Measurements from ENCODE around the gene ARHGAP4.

The ARHGAP4 gene

GRCh38 chrX:153928846-153929245 lies 2.8 kb upstream of the ARHGAP4 start:
- DNase-seq, result no peak
- H3K4me3 ChIP-seq (ENCODE audit: low read depth, low read length), result no peak overlapping the region
- no peak overlapping the region for H3K27ac ChIP-seq

GRCh38 chrX:153927922-153928760 lies 2.1 kb upstream of the ARHGAP4 start:
- peak; percentile 95 for DNase-seq
- H3K27me3 ChIP-seq (replicated peaks), result no peaks in the 10 kb centered on the region
- peak; percentile 24 for TF ChIP-seq CTCF (IDR thresholded peaks at IDR 0.05; ENCODE audit: low read depth, low read length, missing control alignments)
- peak overlapping the region; percentile 76 for H3K27ac ChIP-seq
- peaks cover 8% of the 10 kb centered on the region for H3K36me3 ChIP-seq (replicated peaks)
- H3K4me3 ChIP-seq (ENCODE audit: low read depth, low read length), result peak overlapping the region; percentile 58
- in situ Hi-C loops (cut with HindIII; ENCODE audit: low pct_ligation_motif_present, low sequenced_read_pairs), result no loop called here

More at GRCh38 chrX:153928846-153929245, 2.8 kb upstream of the ARHGAP4 start:
- no peaks in the 10 kb centered on the region for H3K27me3 ChIP-seq (replicated peaks)
- H3K36me3 ChIP-seq (replicated peaks), result peaks cover 10% of the 10 kb centered on the region
- in situ Hi-C loops (cut with HindIII; ENCODE audit: low pct_ligation_motif_present, low sequenced_read_pairs), result no loop called here
- no peak for TF ChIP-seq CTCF (IDR thresholded peaks at IDR 0.05; ENCODE audit: low read depth, low read length, missing control alignments)

GRCh38 chrX:153927672-153927921 lies 1.5 kb upstream of the ARHGAP4 start:
- peak overlapping the region; percentile 76 for H3K27ac ChIP-seq
- no peak for DNase-seq
- TF ChIP-seq CTCF (IDR thresholded peaks at IDR 0.05; ENCODE audit: low read depth, low read length, missing control alignments), result no peak
- H3K4me3 ChIP-seq (ENCODE audit: low read depth, low read length), result peak overlapping the region; percentile 58
- peaks cover 7% of the 10 kb centered on the region for H3K36me3 ChIP-seq (replicated peaks)
- no peaks in the 10 kb centered on the region for H3K27me3 ChIP-seq (replicated peaks)
- in situ Hi-C loops (cut with HindIII; ENCODE audit: low pct_ligation_motif_present, low sequenced_read_pairs), result no loop called here

- in situ Hi-C loops (cut with HindIII; ENCODE audit: low pct_ligation_motif_present, low sequenced_read_pairs), result no loop called here
- DNase-seq, result no peak
- Histone ChIP-seq H3K27ac (peak overlapping the region; percentile 76), H3K36me3 (replicated peaks) (peaks cover 7% of the 10 kb centered on the region), H3K27me3 (replicated peaks) (no peaks in the 10 kb centered on the region), H3K4me3 (ENCODE audit: low read depth, low read length) (peak overlapping the region; percentile 58)
- TF ChIP-seq CTCF (IDR thresholded peaks at IDR 0.05; ENCODE audit: low read depth, low read length, missing control alignments), result no peak
These were observed 1.0 kb upstream of the ARHGAP4 start for GRCh38 chrX:153926858-153927671.

GRCh38 chrX:153926552-153926857 lies 441 bp upstream of the ARHGAP4 start:
- TF ChIP-seq CTCF (IDR thresholded peaks at IDR 0.05; ENCODE audit: low read depth, low read length, missing control alignments), result no peak
- in situ Hi-C loops (cut with HindIII; ENCODE audit: low pct_ligation_motif_present, low sequenced_read_pairs), result no loop called here
- Histone ChIP-seq H3K36me3 (replicated peaks) (peaks cover 3% of the 10 kb centered on the region), H3K27me3 (replicated peaks) (no peaks in the 10 kb centered on the region), H3K4me3 (ENCODE audit: low read depth, low read length) (no peak overlapping the region), H3K27ac (no peak overlapping the region)
- no peak for DNase-seq
